Mucosa of descending colon (tissue), 3 donors: Measurements from ENCODE around the gene CYTH3. TPM values are rescaled to one million over a fixed set of nuclear protein-coding genes. Genes with fewer than 3 reads are reported as not detected.

Experiments
- ATAC-seq: fragments of 200-7000 bp; cut with Tn5 transposase; one replicate; pipeline ENCODE4 v1.9.1; 2020; ENCODE audit warnings: mild to moderate bottlenecking, moderate library complexity
- DNase-seq, 3 donors: peaks; one replicate each; pipeline ENCODE4 v3.0.0-alpha.2; 2020
- H3K36me3 ChIP-seq: fragments of 200-600 bp; one replicate; pipeline ENCODE4 v1.8.0; 2021; ENCODE audit warnings: low read depth, mild to moderate bottlenecking
- H3K4me1 ChIP-seq: fragments of 200-600 bp; one replicate; pipeline ENCODE4 v1.8.0; 2021; ENCODE audit warnings: low read depth, mild to moderate bottlenecking
- H3K4me3 ChIP-seq: fragments of 200-600 bp; one replicate; pipeline ENCODE4 v1.8.0; 2021; ENCODE audit warnings: mild to moderate bottlenecking
- H3K9me3 ChIP-seq: fragments of 200-600 bp; one replicate; pipeline ENCODE4 v1.8.0; 2021; ENCODE audit warnings: mild to moderate bottlenecking
- intact Hi-C, 2 donors: fragments of 100-400 bp; cut with DNase I in 1 of 2; cut with micrococcal nuclease in 1 of 2; formaldehyde crosslinking; loops; one replicate each; pipeline versions ENCODE4 v1.11.0 to v1.11.1; 2022; cut with DNase I, micrococcal nuclease
- total RNA-seq, 3 donors: library from RNA; stranded (reverse); fragmentation: NEBNext Ultra II Directional in 2 of 3; extraction: Animal tissue kit (Norgen Biotek cat#: 25700) in 2 of 3; gene quantifications; one replicate each; pipeline versions ENCODE4 v1.2.1 to v1.2.4, GENCODE V29; 2021 to 2023
- TF ChIP-seq, protein P1 (sequence below): fragments of 200-600 bp; IDR thresholded peaks from one replicate; pipeline ENCODE4 v1.8.0; 2022; ENCODE audit warnings: antibody characterized with exemption, mild to moderate bottlenecking
- donor health status: DM: no; HTN: no; CAD: no; lungs with moderate emphysema.
- donor health status: DM: no; HTN: no; CAD: no.
- donor health status: DM: no; HTN: yes; CAD: no.

CYTH3 gene
- total RNA-seq, 3 donors from 2014 or later = 10.4 to 23.2 (median 11.9) TPM

DNA sequence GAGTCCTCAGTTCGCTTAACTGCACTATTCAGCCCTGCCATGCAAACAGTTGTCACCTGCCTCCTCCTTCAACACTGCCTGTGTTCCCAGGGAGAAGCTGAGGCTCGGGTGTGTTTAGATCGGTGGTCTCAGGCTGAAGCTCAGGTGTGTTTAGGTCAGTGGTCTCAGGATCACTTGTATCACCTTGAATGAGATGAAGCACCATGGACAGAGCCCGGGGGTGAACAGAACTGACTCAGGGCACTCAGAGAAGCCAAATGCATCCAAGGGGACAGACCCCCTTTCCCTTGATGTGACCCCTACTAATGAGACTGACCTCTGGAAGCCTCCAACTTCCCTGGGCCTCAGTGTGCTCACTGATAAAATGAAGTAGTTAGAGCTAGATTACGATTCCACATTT is 84.0 kb downstream of the CYTH3 start:
- TF ChIP-seq, protein P1, sequence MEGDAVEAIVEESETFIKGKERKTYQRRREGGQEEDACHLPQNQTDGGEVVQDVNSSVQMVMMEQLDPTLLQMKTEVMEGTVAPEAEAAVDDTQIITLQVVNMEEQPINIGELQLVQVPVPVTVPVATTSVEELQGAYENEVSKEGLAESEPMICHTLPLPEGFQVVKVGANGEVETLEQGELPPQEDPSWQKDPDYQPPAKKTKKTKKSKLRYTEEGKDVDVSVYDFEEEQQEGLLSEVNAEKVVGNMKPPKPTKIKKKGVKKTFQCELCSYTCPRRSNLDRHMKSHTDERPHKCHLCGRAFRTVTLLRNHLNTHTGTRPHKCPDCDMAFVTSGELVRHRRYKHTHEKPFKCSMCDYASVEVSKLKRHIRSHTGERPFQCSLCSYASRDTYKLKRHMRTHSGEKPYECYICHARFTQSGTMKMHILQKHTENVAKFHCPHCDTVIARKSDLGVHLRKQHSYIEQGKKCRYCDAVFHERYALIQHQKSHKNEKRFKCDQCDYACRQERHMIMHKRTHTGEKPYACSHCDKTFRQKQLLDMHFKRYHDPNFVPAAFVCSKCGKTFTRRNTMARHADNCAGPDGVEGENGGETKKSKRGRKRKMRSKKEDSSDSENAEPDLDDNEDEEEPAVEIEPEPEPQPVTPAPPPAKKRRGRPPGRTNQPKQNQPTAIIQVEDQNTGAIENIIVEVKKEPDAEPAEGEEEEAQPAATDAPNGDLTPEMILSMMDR = no peak
- Histone ChIP-seq H3K36me3 (no peaks in the 10 kb centered on the region), H3K4me1 (no peaks in the 10 kb centered on the region), H3K9me3 (no peaks in the 10 kb centered on the region), H3K4me3 (no peak overlapping the region)
- DNase-seq (no peak), ATAC-seq (no peak)
- intact Hi-C loops = no loop called here

DNA sequence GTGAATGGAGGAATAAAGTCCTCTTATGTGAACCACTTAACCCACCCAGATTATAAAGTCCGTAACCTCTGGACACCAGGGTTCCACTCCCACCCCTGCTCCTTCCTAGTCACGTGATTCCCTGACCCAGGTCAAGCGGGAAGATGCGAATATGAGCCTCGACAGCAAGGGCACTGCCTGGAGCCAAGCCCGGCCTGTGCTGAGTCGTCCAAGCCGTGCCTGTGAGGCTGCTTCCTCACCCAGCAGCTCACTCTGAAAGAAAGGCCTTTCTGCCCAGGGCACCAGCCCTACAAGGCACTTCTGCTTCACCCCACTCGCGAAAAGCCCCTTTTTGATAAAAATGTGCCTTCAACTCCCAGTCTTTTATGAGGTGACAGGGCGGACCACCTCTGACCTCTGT is 85.8 kb downstream of the CYTH3 start:
- DNase-seq (no peak), ATAC-seq (no peak)
- TF ChIP-seq, protein P1 = no peak
- Histone ChIP-seq H3K36me3 (no peaks in the 10 kb centered on the region), H3K4me1 (no peaks in the 10 kb centered on the region), H3K4me3 (no peak overlapping the region), H3K9me3 (no peaks in the 10 kb centered on the region)
- intact Hi-C loops = no loop called here

DNA sequence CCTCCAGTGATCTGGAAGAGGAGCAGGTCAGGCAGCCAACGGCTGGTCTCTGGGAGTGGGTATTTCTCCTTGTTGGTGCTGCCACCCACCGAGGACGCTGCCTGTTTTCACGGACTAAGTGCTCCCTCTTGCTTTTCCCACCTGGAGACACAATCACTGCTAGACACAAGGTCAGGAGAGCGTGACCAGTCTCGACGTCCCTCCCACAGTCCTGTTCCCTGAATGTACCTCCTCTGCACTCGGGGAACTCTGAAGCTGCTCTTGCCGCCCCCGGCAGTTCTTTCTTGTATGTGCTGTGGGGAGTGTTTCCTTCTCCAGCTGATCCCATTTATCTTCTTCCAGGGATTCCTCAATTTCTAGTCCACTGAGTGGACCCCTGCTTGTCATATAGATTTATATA is 89.4 kb downstream of the CYTH3 start:
- no peak overlapping the region for H3K4me3 ChIP-seq
- TF ChIP-seq, protein P1 = no peak
- H3K36me3 ChIP-seq = no peaks in the 10 kb centered on the region
- H3K9me3 ChIP-seq = no peaks in the 10 kb centered on the region
- ATAC-seq (no peak), DNase-seq (no peak)
- intact Hi-C loops = no loop called here
- no peaks in the 10 kb centered on the region for H3K4me1 ChIP-seq

- H3K4me1 ChIP-seq = no peaks in the 10 kb centered on the region
- ATAC-seq = no peak
- H3K9me3 ChIP-seq = no peaks in the 10 kb centered on the region
- H3K4me3 ChIP-seq = no peak overlapping the region
- no peak for DNase-seq
- H3K36me3 ChIP-seq = no peaks in the 10 kb centered on the region
- intact Hi-C loops = no loop called here
- TF ChIP-seq, protein P1 = no peak
Observed at GRCh38 chr7:6181136-6181535, 91.3 kb downstream of the CYTH3 start.

DNA sequence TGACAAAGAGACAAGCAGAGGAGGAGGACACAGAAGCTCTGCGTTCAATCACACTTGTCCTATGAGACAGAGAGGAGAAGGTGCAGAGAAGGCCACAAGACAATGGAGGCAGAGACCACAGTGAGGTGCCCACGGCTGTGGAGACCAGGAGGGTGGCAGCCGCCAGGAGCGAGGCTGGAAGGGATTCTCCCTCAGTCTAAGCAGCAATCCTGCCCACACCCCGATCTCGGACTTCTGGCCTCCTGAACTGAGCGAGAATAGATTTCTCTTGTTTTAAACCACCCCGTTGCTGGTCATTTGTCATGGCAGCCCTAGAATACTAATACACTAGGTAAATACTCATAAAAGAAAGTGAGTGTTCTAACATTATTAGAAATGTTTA is 92.1 kb downstream of the CYTH3 start:
- DNase-seq (no peak), ATAC-seq (no peak)
- TF ChIP-seq, protein P1 = no peak
- intact Hi-C loops = no loop called here
- Histone ChIP-seq H3K36me3 (no peaks in the 10 kb centered on the region), H3K9me3 (no peaks in the 10 kb centered on the region), H3K4me1 (no peaks in the 10 kb centered on the region), H3K4me3 (no peak overlapping the region)

- ATAC-seq (no peak), DNase-seq (no peak)
- H3K9me3 ChIP-seq = no peaks in the 10 kb centered on the region
Observed at GRCh38 chr7:6179620-6180343, 92.6 kb downstream of the CYTH3 start.

More at GRCh38 chr7:6179620-6180343, 92.6 kb downstream of the CYTH3 start:
- Histone ChIP-seq H3K4me3 (no peak overlapping the region), H3K4me1 (no peaks in the 10 kb centered on the region), H3K36me3 (no peaks in the 10 kb centered on the region)
- TF ChIP-seq, protein P1 = no peak
- intact Hi-C loops = no loop called here
